ENCODE data around the gene PRSS53.

DNA sequence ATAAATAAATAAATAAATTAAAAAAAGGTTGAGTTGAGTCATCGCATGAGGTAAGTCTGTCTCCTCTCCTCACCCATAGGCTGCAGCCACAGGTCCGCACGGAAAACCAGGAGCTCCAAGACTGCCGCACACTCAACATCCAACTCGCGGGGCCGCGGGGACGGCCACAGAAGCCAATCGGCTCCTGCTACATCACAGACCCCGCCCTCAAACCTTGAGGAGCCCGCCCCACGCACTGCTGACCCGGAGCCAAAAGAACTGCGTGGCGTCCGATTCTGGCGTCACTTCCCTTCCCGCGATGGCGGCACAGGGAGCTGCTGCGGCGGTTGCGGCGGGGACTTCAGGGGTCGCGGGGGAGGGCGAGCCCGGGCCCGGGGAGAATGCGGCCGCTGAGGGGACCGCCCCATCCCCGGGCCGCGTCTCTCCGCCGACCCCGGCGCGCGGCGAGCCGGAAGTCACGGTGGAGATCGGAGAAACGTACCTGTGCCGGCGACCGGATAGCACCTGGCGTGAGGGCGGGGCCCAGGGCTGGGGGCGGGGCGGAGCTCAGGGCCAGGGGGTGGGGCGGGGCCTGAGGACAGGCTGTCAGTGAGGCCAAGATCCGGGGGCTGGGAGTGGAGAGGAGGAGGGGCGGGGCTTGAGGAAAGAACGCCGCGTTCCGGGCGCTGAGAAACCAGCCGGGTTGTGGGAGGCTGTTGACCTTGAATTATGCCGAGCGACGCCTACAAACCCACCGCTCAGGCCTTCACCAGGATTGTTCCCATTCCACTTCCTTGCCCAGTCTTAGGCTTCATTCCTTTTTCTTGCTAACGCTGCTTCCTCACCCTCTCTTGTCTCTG, 28.9 kb upstream of the PRSS53 start, which contains the start of gene KAT8:
- TF ChIP-seq EZH2phosphoT487 (IDR thresholded peaks at IDR 0.05; ENCODE audit: borderline replicate concordance, low read length) (no peak), EZH2 (IDR thresholded peaks at IDR 0.05; ENCODE audit: low read length, unreplicated experiment) (no peak)
- TF ChIP-seq, protein P1, sequence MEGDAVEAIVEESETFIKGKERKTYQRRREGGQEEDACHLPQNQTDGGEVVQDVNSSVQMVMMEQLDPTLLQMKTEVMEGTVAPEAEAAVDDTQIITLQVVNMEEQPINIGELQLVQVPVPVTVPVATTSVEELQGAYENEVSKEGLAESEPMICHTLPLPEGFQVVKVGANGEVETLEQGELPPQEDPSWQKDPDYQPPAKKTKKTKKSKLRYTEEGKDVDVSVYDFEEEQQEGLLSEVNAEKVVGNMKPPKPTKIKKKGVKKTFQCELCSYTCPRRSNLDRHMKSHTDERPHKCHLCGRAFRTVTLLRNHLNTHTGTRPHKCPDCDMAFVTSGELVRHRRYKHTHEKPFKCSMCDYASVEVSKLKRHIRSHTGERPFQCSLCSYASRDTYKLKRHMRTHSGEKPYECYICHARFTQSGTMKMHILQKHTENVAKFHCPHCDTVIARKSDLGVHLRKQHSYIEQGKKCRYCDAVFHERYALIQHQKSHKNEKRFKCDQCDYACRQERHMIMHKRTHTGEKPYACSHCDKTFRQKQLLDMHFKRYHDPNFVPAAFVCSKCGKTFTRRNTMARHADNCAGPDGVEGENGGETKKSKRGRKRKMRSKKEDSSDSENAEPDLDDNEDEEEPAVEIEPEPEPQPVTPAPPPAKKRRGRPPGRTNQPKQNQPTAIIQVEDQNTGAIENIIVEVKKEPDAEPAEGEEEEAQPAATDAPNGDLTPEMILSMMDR (conservative IDR thresholded peaks at IDR 0.05; ENCODE audit: low read depth, low read length), result no peak
